LNCAP (cell line): ENCODE data around the gene KIF1C.

ENCODE experiments used
- TF ChIP-seq, protein P1 (sequence below): fragments of 450-650 bp; IDR thresholded peaks from 2 replicates; pipeline ENCODE4 v1.5.1; 2017; ENCODE audit warnings: mild to moderate bottlenecking

The KIF1C gene

DNA sequence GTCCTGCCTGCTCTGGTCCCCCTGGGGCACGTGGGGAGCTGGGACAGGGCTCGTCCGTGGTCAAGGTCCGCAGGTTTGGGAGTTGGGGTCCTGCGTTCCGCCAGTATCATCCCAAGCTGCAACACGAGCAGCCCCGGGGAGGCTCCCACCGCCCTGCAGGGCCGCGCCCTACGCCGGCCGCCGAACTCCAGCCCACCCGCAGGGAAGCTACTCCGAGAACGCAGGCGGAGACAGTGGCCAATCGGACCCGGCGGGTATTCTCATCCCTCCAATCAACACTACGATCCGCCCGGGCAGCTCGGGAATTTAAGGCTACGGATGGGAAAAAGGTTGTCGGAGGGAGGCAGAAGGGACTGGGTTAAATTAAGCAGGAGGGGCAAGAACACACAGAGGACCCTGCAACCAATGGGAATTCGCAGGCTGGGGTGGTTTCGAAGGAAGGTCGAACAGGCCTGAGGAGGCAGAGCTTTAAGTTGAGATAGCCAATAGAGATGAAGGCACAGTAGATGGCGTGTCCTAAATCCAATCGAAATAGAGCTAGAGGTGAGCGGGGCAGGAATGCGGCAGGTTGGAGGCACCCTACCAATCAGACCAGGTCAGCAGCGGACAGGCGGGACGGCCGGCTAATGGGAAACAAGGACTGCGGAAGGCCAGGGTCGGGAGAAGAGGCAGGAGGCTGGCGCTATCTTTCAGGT lies 30.8 kb upstream of the KIF1C start:
- TF ChIP-seq, protein P1, sequence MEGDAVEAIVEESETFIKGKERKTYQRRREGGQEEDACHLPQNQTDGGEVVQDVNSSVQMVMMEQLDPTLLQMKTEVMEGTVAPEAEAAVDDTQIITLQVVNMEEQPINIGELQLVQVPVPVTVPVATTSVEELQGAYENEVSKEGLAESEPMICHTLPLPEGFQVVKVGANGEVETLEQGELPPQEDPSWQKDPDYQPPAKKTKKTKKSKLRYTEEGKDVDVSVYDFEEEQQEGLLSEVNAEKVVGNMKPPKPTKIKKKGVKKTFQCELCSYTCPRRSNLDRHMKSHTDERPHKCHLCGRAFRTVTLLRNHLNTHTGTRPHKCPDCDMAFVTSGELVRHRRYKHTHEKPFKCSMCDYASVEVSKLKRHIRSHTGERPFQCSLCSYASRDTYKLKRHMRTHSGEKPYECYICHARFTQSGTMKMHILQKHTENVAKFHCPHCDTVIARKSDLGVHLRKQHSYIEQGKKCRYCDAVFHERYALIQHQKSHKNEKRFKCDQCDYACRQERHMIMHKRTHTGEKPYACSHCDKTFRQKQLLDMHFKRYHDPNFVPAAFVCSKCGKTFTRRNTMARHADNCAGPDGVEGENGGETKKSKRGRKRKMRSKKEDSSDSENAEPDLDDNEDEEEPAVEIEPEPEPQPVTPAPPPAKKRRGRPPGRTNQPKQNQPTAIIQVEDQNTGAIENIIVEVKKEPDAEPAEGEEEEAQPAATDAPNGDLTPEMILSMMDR: no peak

DNA sequence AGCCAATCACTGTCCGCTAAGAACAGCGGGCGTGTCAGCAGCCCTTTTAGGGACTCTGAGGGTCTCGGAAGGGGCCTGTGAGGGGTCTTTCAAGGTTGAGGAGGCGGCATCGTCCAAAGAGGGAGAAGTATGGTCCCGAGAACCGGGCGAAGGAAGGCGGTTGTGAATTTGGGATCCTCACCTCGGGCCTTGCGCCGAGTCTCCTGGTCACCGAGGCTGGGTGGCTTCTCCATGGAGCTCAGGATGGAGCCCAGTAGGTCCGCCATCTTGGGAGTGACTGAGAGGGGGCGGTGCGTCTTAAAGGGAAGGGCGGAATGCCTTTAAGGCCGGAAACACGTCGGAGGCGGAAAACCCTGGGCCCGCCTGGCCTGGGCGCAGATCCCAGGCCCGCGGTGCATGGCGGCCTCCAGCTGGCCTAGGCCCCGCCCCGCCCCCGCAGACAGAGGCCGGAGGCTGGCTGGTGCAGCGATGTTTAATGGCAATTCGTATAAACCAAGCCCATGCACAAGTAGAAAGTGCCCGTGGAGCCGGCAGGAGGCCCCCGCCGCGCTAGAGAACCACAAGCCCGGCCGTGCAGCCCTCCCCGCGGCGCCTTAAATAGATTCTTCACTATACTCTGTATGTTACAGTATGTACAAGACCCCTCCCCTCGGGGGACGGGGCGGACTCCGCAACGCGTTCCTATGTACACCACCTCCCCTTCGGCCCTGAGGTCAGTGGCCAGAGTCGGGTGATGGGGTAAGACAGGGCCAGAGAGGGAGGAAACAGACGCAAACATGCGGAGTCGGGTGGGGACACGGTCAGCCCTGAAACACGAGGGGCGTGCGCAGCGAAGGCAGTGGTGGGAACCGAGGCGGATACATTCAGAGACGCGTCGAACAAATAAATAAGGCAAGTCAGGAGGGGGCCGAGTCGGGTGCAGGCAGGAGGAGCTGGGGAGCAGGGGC lies 29.9 kb upstream of the KIF1C start, which contains the start of gene SPAG7:
Gene SPAG7, minus strand, starts transcription at position 279 of the 947 bp plus-strand sequence. Its CDS starts 13 bp downstream, at position 266.
- TF ChIP-seq, protein P1: no peak

DNA sequence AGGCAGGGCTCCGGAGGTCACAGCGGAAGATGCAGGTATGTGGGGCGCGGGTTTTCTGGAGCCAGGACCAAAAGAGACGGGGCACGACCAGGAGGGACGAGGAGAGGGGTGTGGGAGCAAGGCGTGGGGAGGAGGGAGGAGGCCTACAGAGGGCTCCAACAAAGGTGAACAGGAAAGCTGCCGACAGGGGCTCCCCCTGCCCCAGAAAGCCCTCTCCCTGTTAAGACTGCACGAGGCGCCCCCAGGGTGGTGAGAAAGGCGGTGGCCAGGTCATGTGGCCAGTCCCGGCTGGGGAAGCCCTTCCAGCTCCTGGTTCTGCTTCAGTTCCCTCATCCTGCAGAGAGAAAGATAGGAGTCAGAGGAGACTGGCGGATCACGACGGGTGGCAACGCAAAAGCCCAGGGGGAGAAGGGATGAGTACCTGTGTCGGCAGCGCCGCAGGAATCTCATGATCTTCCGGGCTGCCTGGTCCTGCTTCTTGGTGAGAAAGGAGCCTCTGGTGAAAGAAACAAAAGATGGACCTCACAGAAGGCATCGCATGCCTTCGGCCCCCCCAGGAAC lies 29.2 kb upstream of the KIF1C start:
- TF ChIP-seq, protein P1: no peak

DNA sequence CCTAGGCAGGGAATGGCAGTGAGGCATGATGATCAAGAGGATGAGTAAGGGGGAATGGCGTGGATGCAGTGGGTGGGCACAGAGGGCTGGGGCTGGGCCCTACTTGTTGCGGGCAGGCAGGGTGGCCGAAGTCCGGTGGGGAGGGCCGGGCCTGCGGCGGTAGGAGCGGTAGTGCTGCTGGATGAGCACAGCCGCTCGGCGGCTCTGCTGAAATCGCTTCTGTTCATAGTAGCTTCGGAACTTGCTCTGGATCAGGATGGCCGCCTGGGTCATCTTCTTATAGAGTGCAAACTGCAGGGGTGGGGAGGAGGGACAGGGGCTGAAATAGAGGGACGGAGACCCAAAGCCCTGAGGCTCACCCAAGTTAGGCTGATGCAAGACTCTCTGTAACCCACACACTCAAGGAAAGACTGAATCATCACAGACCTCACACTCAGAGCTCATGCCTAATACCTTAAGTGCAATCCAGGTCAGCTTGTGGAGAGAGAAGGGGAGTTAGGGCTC lies 28.7 kb upstream of the KIF1C start:
- TF ChIP-seq, protein P1: no peak

DNA sequence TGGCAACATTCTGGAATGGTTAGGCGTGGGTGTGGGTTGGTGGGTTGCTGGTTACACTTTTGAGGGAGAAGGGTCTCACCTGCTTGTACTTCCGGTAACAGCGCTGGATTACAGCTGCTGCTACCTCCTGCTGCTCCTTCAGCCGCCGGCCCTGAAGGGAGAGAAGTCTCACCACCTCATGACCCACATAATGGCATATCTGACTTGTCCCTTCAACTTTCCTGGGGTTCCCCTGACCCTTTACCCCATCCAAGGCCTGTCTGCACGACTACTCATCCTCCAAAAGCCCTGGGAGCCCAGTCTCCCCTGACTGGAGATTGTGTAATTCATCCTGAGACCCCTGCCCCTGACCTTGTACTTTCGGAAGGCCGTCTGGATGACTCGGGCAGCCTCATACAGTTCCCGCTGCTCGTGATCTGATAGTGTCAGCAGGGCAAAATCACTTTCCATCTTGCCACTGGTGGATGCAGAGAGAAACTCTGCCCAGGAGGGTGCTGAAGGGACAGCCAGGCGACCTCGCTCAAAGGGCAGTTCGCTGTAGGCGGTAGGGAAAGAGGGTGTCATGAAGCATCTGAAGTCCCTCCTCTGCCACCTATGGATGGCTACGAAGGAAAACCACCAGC lies 28.1 kb upstream of the KIF1C start:
- TF ChIP-seq, protein P1: no peak

DNA sequence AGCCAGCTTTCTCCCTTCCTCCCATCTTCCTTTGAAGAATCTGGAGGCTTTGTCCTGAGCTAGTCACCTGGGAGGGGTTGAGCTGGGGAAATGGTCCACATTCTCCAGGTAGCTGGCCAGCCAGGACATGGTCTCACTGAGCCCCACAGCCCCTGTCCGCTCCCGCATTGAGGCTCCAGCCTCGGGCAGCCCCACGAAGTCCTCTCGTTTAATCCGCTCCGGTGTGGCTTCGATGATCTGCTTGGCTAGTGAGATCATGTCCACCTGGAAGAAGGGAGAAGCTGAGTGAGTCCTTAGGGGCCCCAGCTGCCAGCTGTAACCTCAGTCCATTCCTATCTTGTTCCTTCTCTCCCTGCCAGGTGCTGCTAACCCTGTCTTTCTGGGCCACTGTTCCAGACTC lies 27.5 kb upstream of the KIF1C start:
- TF ChIP-seq, protein P1: no peak

DNA sequence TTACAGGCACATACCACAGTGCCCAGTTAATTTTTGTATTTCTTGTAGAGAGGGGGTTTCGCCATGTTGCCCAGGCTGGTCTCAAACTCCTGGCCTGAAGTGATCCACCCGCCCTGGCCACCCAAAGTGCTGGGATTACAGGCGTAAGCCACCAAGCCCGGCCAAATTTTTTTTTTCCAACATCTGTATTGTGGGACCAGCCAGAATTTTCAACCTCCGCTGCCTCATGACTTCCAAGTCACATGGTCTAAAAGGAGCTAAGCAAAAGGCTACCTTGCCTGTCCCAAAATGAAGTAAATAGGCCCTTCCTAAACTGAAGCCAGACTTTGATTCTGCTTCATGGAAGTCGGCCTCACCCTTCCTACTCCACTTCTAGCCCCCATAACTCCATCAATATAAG lies 25.9 kb upstream of the KIF1C start:
- TF ChIP-seq, protein P1: no peak
